Inflammatory macrophage treated with lipopolysaccharide for 1 hour (primary cell): Measurements from ENCODE around the gene HIF3A.

Source experiments
- DNase-seq, 2 donors: peaks; one replicate each; pipeline ENCODE4 v3.0.0-alpha.2; 2020 to 2022

HIF3A gene

GRCh38 chr19:46385636-46386035 is 88.8 kb downstream of the HIF3A start:
- no peak for DNase-seq

- DNase-seq = no peak
These were observed 89.3 kb downstream of the HIF3A start for GRCh38 chr19:46386151-46386550.

- DNase-seq = no peak
These were observed 90.3 kb downstream of the HIF3A start for GRCh38 chr19:46386996-46387712.

DNA sequence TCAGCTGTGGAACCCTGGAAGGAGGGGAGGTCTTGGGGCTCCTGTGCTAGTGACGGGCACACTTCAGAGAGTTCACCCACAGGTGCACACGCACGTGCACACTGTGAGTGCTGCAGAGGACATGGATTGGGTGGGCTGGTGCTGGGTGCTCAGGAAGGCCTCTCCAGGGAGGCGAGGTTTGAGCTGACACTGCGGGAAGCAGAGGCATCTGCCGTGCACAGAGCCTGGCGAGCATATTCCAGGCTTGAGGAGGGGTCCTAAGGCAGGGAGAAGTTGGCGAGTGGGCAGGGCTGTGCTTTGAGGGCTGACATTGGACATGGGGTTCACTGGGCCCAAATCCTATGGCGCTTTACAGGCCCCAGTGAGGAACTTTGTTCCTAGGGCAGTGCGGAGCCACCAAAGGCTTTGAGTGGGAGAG is 90.9 kb downstream of the HIF3A start:
- DNase-seq = no peak

- no peak for DNase-seq
These were observed 91.7 kb downstream of the HIF3A start for GRCh38 chr19:46388311-46389095.

- no peak for DNase-seq
These were observed 93.4 kb downstream of the HIF3A start for GRCh38 chr19:46390121-46390858.

GRCh38 chr19:46390866-46391265 is 94.0 kb downstream of the HIF3A start:
- DNase-seq = no peak

DNA sequence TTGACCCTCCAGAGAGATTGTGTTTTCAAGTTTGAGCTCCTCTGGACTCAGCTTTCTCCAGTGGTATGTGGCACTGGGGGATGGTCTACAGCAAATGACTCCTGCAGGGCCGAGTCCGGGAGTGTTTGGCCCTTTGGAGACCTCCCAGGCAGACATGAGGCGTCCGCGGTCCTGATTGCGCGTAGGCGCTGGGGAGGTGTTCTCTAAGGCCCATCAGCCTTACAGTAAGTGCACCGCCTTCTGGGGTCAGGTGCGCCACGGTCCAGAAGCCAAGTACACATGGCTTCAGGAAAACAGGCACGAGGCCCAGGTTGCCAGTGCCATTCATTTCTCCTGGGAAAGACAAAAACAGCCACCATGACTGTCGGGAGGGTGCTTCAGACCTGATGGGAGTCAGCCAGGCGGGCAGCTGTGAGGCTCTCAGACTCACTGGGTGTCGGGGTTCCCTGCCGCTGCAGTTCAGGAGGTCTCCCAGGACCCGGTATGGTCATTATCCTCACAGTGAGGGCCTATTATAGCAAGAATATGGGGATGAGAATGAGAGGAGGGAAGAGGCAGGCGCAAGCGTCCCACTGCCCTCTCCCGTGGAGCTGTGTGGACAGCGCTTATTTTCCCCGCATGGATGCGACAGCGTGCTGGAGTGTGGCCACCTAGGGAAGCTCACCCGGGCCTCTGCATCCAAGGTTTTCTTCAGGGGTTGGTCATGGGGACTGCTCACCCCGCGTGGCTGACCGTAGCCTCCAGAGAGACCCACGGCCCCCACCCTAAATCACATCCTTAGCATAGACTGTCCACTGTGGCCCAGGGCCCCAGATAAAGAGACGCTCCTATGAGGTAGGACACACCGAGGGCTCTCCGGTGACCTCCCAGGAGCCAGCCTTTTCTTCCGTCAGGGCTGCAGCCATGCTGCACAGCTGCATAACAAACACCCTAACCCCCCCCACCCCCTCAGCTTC is 94.7 kb downstream of the HIF3A start:
- DNase-seq = no peak

DNA sequence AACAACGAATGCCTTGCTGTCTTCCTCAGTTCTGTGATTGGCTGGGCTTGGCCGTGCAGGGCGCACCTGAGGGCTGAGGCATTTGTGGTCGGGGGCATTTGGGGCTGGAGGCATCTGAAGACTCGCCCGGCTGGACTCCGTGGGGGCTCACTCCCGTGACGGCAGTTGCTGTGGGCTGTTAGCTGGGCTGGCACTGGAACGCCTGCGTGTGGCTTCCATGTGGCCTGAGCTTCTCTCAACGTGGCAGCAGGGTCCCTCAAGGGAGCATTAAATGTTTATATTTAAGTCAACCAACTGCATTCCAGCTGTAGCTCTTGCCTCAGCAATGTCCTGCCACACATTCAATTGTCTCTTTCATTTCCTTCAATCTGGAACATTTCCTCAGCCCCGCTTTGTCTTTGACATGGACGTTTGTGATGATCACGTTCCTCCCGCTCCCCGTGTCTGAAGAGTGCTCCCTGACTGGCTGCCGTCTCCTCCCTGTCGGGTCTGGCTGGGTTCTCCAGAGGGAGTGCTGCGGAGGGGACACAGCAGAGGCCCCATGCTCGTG is 95.5 kb downstream of the HIF3A start:
- DNase-seq = no peak

GRCh38 chr19:46392837-46393236 is 96.0 kb downstream of the HIF3A start:
- DNase-seq = peak; percentile 46 to 65
